B cell (primary cell): ENCODE data around the gene TAAR6. TPM values are rescaled to one million over a fixed set of nuclear protein-coding genes. Genes with fewer than 3 reads are reported as not detected.

Experiments used
- ATAC-seq: fragments of 200-7000 bp; cut with Tn5 transposase; one replicate; pipeline ENCODE4 v1.10.0; 2021; ENCODE audit warnings: low read depth, mild to moderate bottlenecking, moderate number of reproducible peaks, moderate library complexity
- CTCF ChIA-PET: fragments of 350-600 bp; sonication (Branson Sonifier 250); formaldehyde crosslinking; loops from one replicate; lab custom pipeline; 2021; ENCODE audit warnings: antibody characterized with exemption, inconsistent platforms; lab: Charles Lee
- POLR2A ChIA-PET: fragments of 350-600 bp; sonication (Branson Sonifier 250); formaldehyde crosslinking; loops from one replicate; lab custom pipeline; 2021; ENCODE audit warnings: antibody characterized with exemption; lab: Charles Lee
- DNase-seq: peaks from one replicate; pipeline ENCODE4 v3.0.0; 2013
- H2AFZ ChIP-seq: 2 replicates; pipeline ENCODE4 v1.6.1; 2012; ENCODE audit warnings: mild to moderate bottlenecking, low read depth, low read length; ENCODE audit not compliant: insufficient read depth, poor library complexity, severe bottlenecking
- H3K27ac ChIP-seq, 2 donors: 1 replicate in 1 of 2; 2 replicates in 1 of 2; pipeline ENCODE4 v1.5.1; 2012 to 2013; ENCODE audit warnings: low read length in 2 of 2, mild to moderate bottlenecking in 2 of 2, moderate library complexity in 1 of 2
- H3K27me3 ChIP-seq, 4 experiments: fragments of 200-600 bp in 1 of 4; sonication (generic) in 1 of 4; replicated peaks in 1 of 4; 1 replicate in 2 of 4; 2 replicates in 2 of 4; pipeline versions ENCODE4 v1.6.1 to v1.7.0; 2013 to 2016; ENCODE audit warnings: low read length in 3 of 4, mild to moderate bottlenecking in 2 of 4, mixed read lengths in 1 of 4, moderate library complexity in 1 of 4; ENCODE audit not compliant: insufficient read depth in 4 of 4, control insufficient read depth in 3 of 4; ENCODE audit errors: control extremely low read depth in 1 of 4
- H3K36me3 ChIP-seq, 2 experiments: replicated peaks in 1 of 2; 1 replicate in 1 of 2; 2 replicates in 1 of 2; pipeline versions ENCODE4 v1.6.1 to v1.7.1; 2013; ENCODE audit warnings: low read length in 1 of 2; ENCODE audit not compliant: insufficient read depth in 2 of 2, control insufficient read depth in 1 of 2; ENCODE audit errors: control extremely low read depth in 1 of 2, extremely low read depth in 1 of 2
- H3K4me1 ChIP-seq, 2 donors: fragments of 200-600 bp in 1 of 2; sonication (generic) in 1 of 2; 1 replicate in 1 of 2; 2 replicates in 1 of 2; pipeline versions ENCODE4 v1.5.1 to v1.6.1; 2013 to 2017; ENCODE audit warnings: low read length in 2 of 2; ENCODE audit not compliant: control insufficient read depth in 2 of 2, insufficient read depth in 2 of 2
- H3K4me2 ChIP-seq: replicated peaks from 2 replicates; pipeline ENCODE3; 2012; ENCODE audit warnings: mild to moderate bottlenecking, low read depth, low read length; ENCODE audit not compliant: poor library complexity, severe bottlenecking
- H3K4me3 ChIP-seq, 5 experiments: fragments of 200-600 bp in 1 of 5; sonication (generic) in 1 of 5; 1 replicate in 3 of 5; 2 replicates in 2 of 5; pipeline versions ENCODE4 v1.5.1 to v1.7.0; 2011 to 2016; ENCODE audit warnings: low read length in 4 of 5, mild to moderate bottlenecking in 4 of 5, low read depth in 2 of 5, control low read depth in 1 of 5, moderate library complexity in 1 of 5; ENCODE audit not compliant: insufficient read depth in 1 of 5; ENCODE audit errors: control extremely low read depth in 1 of 5, extremely low read depth in 1 of 5
- H3K79me2 ChIP-seq: fragments of 200-600 bp; sonication (generic); one replicate; pipeline ENCODE4 v1.6.0; 2016; ENCODE audit warnings: low read length; ENCODE audit not compliant: control insufficient read depth, insufficient read depth
- H3K9ac ChIP-seq: fragments of 200-600 bp; sonication (generic); 2 replicates; pipeline ENCODE4 v1.6.1; 2017; ENCODE audit warnings: mild to moderate bottlenecking, low read length, moderate library complexity
- H3K9me3 ChIP-seq, 3 donors: one replicate each; pipeline versions ENCODE4 v1.6.1 to v1.7.1; 2013; ENCODE audit warnings: low read length in 2 of 3; ENCODE audit not compliant: control insufficient read depth in 2 of 3, insufficient read depth in 1 of 3; ENCODE audit errors: control extremely low read depth in 1 of 3
- H4K20me1 ChIP-seq: 2 replicates; pipeline ENCODE4 v1.6.0; 2012; ENCODE audit warnings: mild to moderate bottlenecking, low read length; ENCODE audit not compliant: insufficient read depth, control insufficient read depth, poor library complexity, severe bottlenecking
- H3K27ac Mint-ChIP-seq: one replicate; pipeline ENCODE4 v1.8.0; 2021; ENCODE audit warnings: mixed read lengths
- H3K27me3 Mint-ChIP-seq: one replicate; pipeline ENCODE4 v1.8.0; 2021; ENCODE audit warnings: mixed read lengths
- H3K4me1 Mint-ChIP-seq: one replicate; pipeline ENCODE4 v1.8.0; 2021; ENCODE audit warnings: mixed read lengths
- H3K4me3 Mint-ChIP-seq: one replicate; pipeline ENCODE4 v1.8.0; 2021; ENCODE audit warnings: mixed read lengths
- H3K9me3 Mint-ChIP-seq: one replicate; pipeline ENCODE4 v1.8.0; 2022; ENCODE audit warnings: mixed read lengths; ENCODE audit not compliant: insufficient read depth
- EZH2 ChIP-seq: IDR thresholded peaks from 2 replicates; pipeline ENCODE4 v1.6.1; 2012; ENCODE audit warnings: borderline replicate concordance, low read depth, mild to moderate bottlenecking, moderate library complexity, low read length; ENCODE audit not compliant: insufficient read depth, poor library complexity, severe bottlenecking
- WGBS: methylation state at CpG from one replicate; pipeline ENCODE4 v1.1.5; 2013; ENCODE audit warnings: missing lambda C conversion rate; ENCODE audit not compliant: insufficient coverage; 5-methylcytosine and 5-hydroxymethylcytosine counted together
- intact Hi-C: fragments of 100-400 bp; cut with micrococcal nuclease; formaldehyde crosslinking; loops from one replicate; pipeline ENCODE4 v1.10.0; 2022
- polyA plus RNA-seq: library from polyadenylated mRNA; depleted of rRNA; stranded (reverse); fragments of >200 nt; gene quantifications from 2 replicates; pipeline ENCODE4 v1.2.3, GENCODE V29; 2012
- total RNA-seq, 2 donors: library from RNA; stranded (reverse); fragments of 120-200 nt in 1 of 2; gene quantifications; 1 replicate in 1 of 2; 2 replicates in 1 of 2; pipeline versions ENCODE4 v1.2.3 to v1.2.4, GENCODE V29; 2013 to 2022
- TF ChIP-seq, protein P1 (sequence below): fragments of 200-600 bp; IDR thresholded peaks from one replicate; pipeline ENCODE4 v1.8.0; 2022; ENCODE audit warnings: antibody characterized with exemption, mild to moderate bottlenecking

The TAAR6 gene
- total and polyA plus RNA-seq, 2 donors (not counting 1 experiment from before 2014, with no cell fraction given): not detected

DNA sequence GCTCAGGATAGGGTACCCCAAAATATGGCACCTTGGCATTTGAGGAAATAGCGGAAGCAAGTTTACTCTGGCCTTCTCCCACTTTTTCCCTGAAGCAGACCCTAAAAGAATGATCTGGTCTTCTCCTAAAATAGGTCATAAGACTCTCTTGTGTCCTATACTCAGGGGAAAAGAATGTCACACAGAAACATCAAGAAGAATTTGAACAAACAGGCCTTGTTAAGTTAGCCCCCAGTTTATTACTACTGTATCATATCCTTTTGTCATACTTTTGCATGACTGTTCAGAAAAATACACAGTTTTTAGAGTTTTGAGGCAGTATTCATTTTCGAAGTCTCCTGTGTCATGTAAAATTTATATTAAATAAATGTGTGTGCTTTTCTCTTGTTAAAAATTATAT is 41.5 kb downstream of the TAAR6 start:
- intact Hi-C loops: no loop called here
- ATAC-seq: no peak
- Histone ChIP-seq H3K9ac (no peak overlapping the region), H3K27ac (no peak overlapping the region), H4K20me1 (no peaks in the 10 kb centered on the region), H3K4me3 (no peak overlapping the region), H3K9me3 (no peaks in the 10 kb centered on the region), H3K4me2 (no peak overlapping the region), H3K36me3 (no peaks in the 10 kb centered on the region), H2AFZ (no peak overlapping the region), H3K27me3 (no peaks in the 10 kb centered on the region), H3K4me1 (no peaks in the 10 kb centered on the region), H3K79me2 (no peaks in the 10 kb centered on the region)
- ChIA-PET CTCF (no interaction called here), POLR2A (no interaction called here)
- no peaks in the 10 kb centered on the region for H3K9me3 Mint-ChIP-seq
- no peak for TF ChIP-seq EZH2
- TF ChIP-seq, protein P1, sequence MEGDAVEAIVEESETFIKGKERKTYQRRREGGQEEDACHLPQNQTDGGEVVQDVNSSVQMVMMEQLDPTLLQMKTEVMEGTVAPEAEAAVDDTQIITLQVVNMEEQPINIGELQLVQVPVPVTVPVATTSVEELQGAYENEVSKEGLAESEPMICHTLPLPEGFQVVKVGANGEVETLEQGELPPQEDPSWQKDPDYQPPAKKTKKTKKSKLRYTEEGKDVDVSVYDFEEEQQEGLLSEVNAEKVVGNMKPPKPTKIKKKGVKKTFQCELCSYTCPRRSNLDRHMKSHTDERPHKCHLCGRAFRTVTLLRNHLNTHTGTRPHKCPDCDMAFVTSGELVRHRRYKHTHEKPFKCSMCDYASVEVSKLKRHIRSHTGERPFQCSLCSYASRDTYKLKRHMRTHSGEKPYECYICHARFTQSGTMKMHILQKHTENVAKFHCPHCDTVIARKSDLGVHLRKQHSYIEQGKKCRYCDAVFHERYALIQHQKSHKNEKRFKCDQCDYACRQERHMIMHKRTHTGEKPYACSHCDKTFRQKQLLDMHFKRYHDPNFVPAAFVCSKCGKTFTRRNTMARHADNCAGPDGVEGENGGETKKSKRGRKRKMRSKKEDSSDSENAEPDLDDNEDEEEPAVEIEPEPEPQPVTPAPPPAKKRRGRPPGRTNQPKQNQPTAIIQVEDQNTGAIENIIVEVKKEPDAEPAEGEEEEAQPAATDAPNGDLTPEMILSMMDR: no peak
- H3K4me1 Mint-ChIP-seq: peaks cover 18% of the 10 kb centered on the region
- peaks cover 1% of the 10 kb centered on the region for H3K27me3 Mint-ChIP-seq
- no peak overlapping the region for H3K4me3 Mint-ChIP-seq
- 100% methylated on average over 1 of the region's 2 CpGs for WGBS
- DNase-seq: no peak
- H3K27ac Mint-ChIP-seq: no peak overlapping the region

DNA sequence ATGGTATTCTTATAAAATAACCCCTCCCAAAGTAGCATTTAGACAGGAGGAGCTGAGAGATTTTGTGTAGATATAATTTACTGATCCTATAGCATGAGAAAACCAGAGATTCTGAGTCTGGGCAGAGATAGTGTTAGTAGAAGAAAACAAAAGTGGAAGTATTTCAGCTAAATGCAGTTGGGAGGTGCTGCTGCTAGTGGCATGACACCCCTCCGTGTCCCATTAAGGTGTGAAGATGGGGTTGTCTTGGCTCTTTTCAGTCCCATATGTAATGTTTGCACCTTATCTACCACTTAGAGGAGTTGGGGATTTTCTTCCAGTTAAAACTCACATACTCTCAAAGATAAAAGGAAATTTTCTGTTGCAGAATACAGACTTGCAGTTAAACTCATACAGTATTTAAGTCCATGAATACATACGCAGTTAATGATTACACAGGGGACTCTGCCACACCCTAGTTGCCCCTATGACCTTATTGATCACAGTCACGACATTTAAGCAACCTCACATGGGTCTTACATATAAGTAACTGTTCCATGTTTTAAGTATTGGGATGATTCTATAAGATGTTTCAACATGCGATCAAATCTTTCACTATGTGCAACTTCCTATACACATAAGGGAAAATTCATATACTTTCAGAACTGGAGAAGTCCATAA is 42.5 kb downstream of the TAAR6 start:
- no peak overlapping the region for H3K9ac ChIP-seq
- CTCF ChIA-PET: no interaction called here
- TF ChIP-seq, protein P1: no peak
- no peak for TF ChIP-seq EZH2
- POLR2A ChIA-PET: no interaction called here
- no peak overlapping the region for H3K4me2 ChIP-seq
- Mint-ChIP-seq H3K9me3 (no peaks in the 10 kb centered on the region), H3K4me1 (peaks cover 23% of the 10 kb centered on the region), H3K4me3 (peak overlapping the region; percentile 12), H3K27me3 (no peaks in the 10 kb centered on the region), H3K27ac (peak overlapping the region; percentile 61)
- no peaks in the 10 kb centered on the region for H3K27me3 ChIP-seq
- no peaks in the 10 kb centered on the region for H3K36me3 ChIP-seq
- DNase-seq (no peak), ATAC-seq (no peak)
- H3K4me3 ChIP-seq: no peak overlapping the region
- intact Hi-C loops: no loop called here
- no peaks in the 10 kb centered on the region for H3K4me1 ChIP-seq
- no peaks in the 10 kb centered on the region for H3K9me3 ChIP-seq
- 100% methylated on average over 1 of the region's 4 CpGs for WGBS
- no peak overlapping the region for H3K27ac ChIP-seq
- H3K79me2 ChIP-seq: no peaks in the 10 kb centered on the region
- H2AFZ ChIP-seq: no peak overlapping the region
- no peaks in the 10 kb centered on the region for H4K20me1 ChIP-seq
